LNCaP clone FGC (cell line): ENCODE measurements around the gene XYLT2.

ENCODE experiments used
- DNase-seq: peaks from one replicate; pipeline ENCODE4 v3.0.0-alpha.2; 2011; ENCODE audit warnings: low read depth
- H3K4me3 ChIP-seq: 2 replicates; pipeline ENCODE4 v1.5.1; 2011; ENCODE audit warnings: mild to moderate bottlenecking, low read depth, low read length, control low read depth
- CTCF ChIP-seq: IDR thresholded peaks from 2 replicates; pipeline ENCODE4 v1.5.1; 2012; ENCODE audit warnings: mild to moderate bottlenecking; ENCODE audit not compliant: control insufficient read depth, insufficient read depth; ENCODE audit errors: extremely low read depth

Gene XYLT2

GRCh38 chr17:50350733-50351132 lies 4.8 kb downstream of the XYLT2 start:
- no peak overlapping the region for H3K4me3 ChIP-seq
- no peak for DNase-seq
- TF ChIP-seq CTCF, result no peak

- H3K4me3 ChIP-seq, result no peak overlapping the region
- peak; percentile 46 for DNase-seq
- TF ChIP-seq CTCF, result no peak
Measured at GRCh38 chr17:50352072-50352692, 6.3 kb downstream of the XYLT2 start.

- TF ChIP-seq CTCF, result no peak
- DNase-seq, result no peak
- no peak overlapping the region for H3K4me3 ChIP-seq
Measured at GRCh38 chr17:50352693-50353599, 7.0 kb downstream of the XYLT2 start.

- no peak for TF ChIP-seq CTCF
- H3K4me3 ChIP-seq, result no peak overlapping the region
- no peak for DNase-seq
Measured at GRCh38 chr17:50353600-50354195, 7.8 kb downstream of the XYLT2 start.

- H3K4me3 ChIP-seq, result no peak overlapping the region
- no peak for TF ChIP-seq CTCF
- no peak for DNase-seq
Measured at GRCh38 chr17:50354198-50354597, 8.3 kb downstream of the XYLT2 start.

GRCh38 chr17:50354776-50355175 lies 8.8 kb downstream of the XYLT2 start:
- TF ChIP-seq CTCF, result no peak
- no peak for DNase-seq
- H3K4me3 ChIP-seq, result no peak overlapping the region

GRCh38 chr17:50355336-50355700 lies 9.4 kb downstream of the XYLT2 start:
- no peak overlapping the region for H3K4me3 ChIP-seq
- TF ChIP-seq CTCF, result no peak
- DNase-seq, result no peak
